Peyer's patch (tissue), 4 donors: Measurements from ENCODE around the gene MICAL3.

Experiments
- CTCF ChIP-seq, 6 experiments: fragments of 450-650 bp in 4 of 6; fragments of 200-600 bp in 2 of 6; sonication (generic) in 1 of 6; IDR thresholded peaks; one replicate each; pipeline ENCODE4 v1.5.1; 2017 to 2019; ENCODE audit warnings: antibody characterized with exemption in 6 of 6, mild to moderate bottlenecking in 3 of 6, moderate library complexity in 1 of 6
- POLR2A ChIP-seq, 2 donors: fragments of 450-650 bp; IDR thresholded peaks; one replicate each; pipeline ENCODE4 v1.5.1; 2017; ENCODE audit warnings: antibody characterized with exemption in 2 of 2, mild to moderate bottlenecking in 2 of 2, moderate library complexity in 2 of 2

- no peak for TF ChIP-seq CTCF (IDR thresholded peaks at IDR 0.05)
- no peak for TF ChIP-seq POLR2A (IDR thresholded peaks at IDR 0.05)
Measured at GRCh38 chr22:17814084-17814483, 210.3 kb downstream of the MICAL3 start.
